H9 (cell line): ENCODE data around the gene SERINC3. TPM values are rescaled to one million over a fixed set of nuclear protein-coding genes. Genes with fewer than 3 reads are reported as not detected.

Experiments used
- DNase-seq: peaks from one replicate; pipeline ENCODE4 v3.0.0-alpha.2; 2017
- H2AFZ ChIP-seq: one replicate; pipeline ENCODE4 v1.6.1; 2013; ENCODE audit warnings: mild to moderate bottlenecking, low read length, control low read depth, moderate library complexity
- H2AK5ac ChIP-seq: 2 replicates; pipeline ENCODE4 v1.6.1; 2013; ENCODE audit warnings: low read length, control low read depth, mixed read lengths; ENCODE audit not compliant: insufficient read length
- H2BK120ac ChIP-seq: one replicate; pipeline ENCODE4 v1.6.1; 2013; ENCODE audit warnings: low read depth, mild to moderate bottlenecking, low read length, control low read depth, inconsistent platforms; ENCODE audit not compliant: poor library complexity, severe bottlenecking
- H2BK12ac ChIP-seq: 2 replicates; pipeline ENCODE4 v1.6.1; 2013; ENCODE audit warnings: low read length, control low read depth, mixed read lengths, low read depth; ENCODE audit not compliant: insufficient read length
- H2BK15ac ChIP-seq: 2 replicates; pipeline ENCODE4 v1.6.1; 2013; ENCODE audit warnings: low read depth, low read length, control low read depth
- H2BK20ac ChIP-seq: one replicate; pipeline ENCODE4 v1.6.1; 2013; ENCODE audit warnings: low read depth, mild to moderate bottlenecking, low read length, control low read depth, inconsistent platforms; ENCODE audit not compliant: poor library complexity, severe bottlenecking
- H2BK5ac ChIP-seq: 2 replicates; pipeline ENCODE4 v1.6.1; 2013; ENCODE audit warnings: low read length, control low read depth, mixed read lengths; ENCODE audit not compliant: insufficient read length
- H3K14ac ChIP-seq: 2 replicates; pipeline ENCODE4 v1.6.1; 2013; ENCODE audit warnings: low read length, control low read depth; ENCODE audit not compliant: insufficient read depth
- H3K18ac ChIP-seq: 2 replicates; pipeline ENCODE4 v1.6.1; 2013; ENCODE audit warnings: low read depth, mild to moderate bottlenecking, mixed read lengths, low read length, control low read depth; ENCODE audit not compliant: insufficient read length
- H3K23ac ChIP-seq: 2 replicates; pipeline ENCODE4 v1.6.1; 2013; ENCODE audit warnings: low read length, control low read depth, mixed read lengths, low read depth; ENCODE audit not compliant: insufficient read length
- H3K23me2 ChIP-seq: 2 replicates; pipeline ENCODE4 v1.6.1; 2013; ENCODE audit warnings: low read depth, mild to moderate bottlenecking, mixed read lengths, low read length, control low read depth; ENCODE audit not compliant: insufficient read length, poor library complexity, severe bottlenecking
- H3K27ac ChIP-seq: 2 replicates; pipeline ENCODE4 v1.5.1; 2013; ENCODE audit warnings: low read length, control low read depth, mixed read lengths, low read depth; ENCODE audit not compliant: insufficient read length
- H3K27me3 ChIP-seq: 2 replicates; pipeline ENCODE4 v1.6.1; 2013; ENCODE audit warnings: low read length, control low read depth, inconsistent platforms; ENCODE audit not compliant: insufficient read depth
- H3K4ac ChIP-seq: 2 replicates; pipeline ENCODE4 v1.6.1; 2013; ENCODE audit warnings: low read depth, mild to moderate bottlenecking, control low read depth, inconsistent platforms, low read length, moderate library complexity
- H3K4me1 ChIP-seq: 2 replicates; pipeline ENCODE4 v1.6.1; 2013; ENCODE audit warnings: low read length, control low read depth, inconsistent platforms; ENCODE audit not compliant: insufficient read depth
- H3K4me2 ChIP-seq: 2 replicates; pipeline ENCODE4 v1.6.1; 2013; ENCODE audit warnings: low read length, control low read depth, mixed read lengths; ENCODE audit not compliant: insufficient read length, insufficient read depth
- H3K56ac ChIP-seq: 2 replicates; pipeline ENCODE4 v1.6.1; 2013; ENCODE audit warnings: low read depth, mild to moderate bottlenecking, mixed read lengths, low read length, control low read depth; ENCODE audit not compliant: insufficient read length
- H3K79me1 ChIP-seq: 2 replicates; pipeline ENCODE4 v1.6.1; 2013; ENCODE audit warnings: low read depth, mild to moderate bottlenecking, moderate library complexity, low read length, control low read depth, inconsistent platforms; ENCODE audit not compliant: insufficient read depth, poor library complexity, severe bottlenecking
- H3K79me2 ChIP-seq: 2 replicates; pipeline ENCODE4 v1.6.1; 2013; ENCODE audit warnings: low read length, control low read depth, inconsistent platforms; ENCODE audit not compliant: insufficient read depth
- H3K9ac ChIP-seq: 2 replicates; pipeline ENCODE4 v1.6.1; 2013; ENCODE audit warnings: low read length, control low read depth, mixed read lengths; ENCODE audit not compliant: insufficient read length; ENCODE audit errors: extremely low read depth
- H3K9me3 ChIP-seq: one replicate; pipeline ENCODE4 v1.6.1; 2013; ENCODE audit warnings: low read depth, low read length, inconsistent platforms; ENCODE audit not compliant: control insufficient read depth
- H3T11ph ChIP-seq: one replicate; pipeline ENCODE4 v1.6.1; 2013; ENCODE audit warnings: mild to moderate bottlenecking, low read length, control low read depth, inconsistent platforms
- H4K20me1 ChIP-seq: one replicate; pipeline ENCODE4 v1.6.1; 2013; ENCODE audit not compliant: control insufficient read depth, insufficient read length, insufficient read depth
- H4K5ac ChIP-seq: 2 replicates; pipeline ENCODE4 v1.6.1; 2013; ENCODE audit warnings: low read depth, mild to moderate bottlenecking, mixed read lengths, low read length, control low read depth; ENCODE audit not compliant: insufficient read length
- H4K8ac ChIP-seq: replicated peaks from 2 replicates; pipeline ENCODE4 v1.6.1; 2013; ENCODE audit warnings: low read length, control low read depth, mixed read lengths, low read depth; ENCODE audit not compliant: insufficient read length
- H4K91ac ChIP-seq: 2 replicates; pipeline ENCODE4 v1.6.1; 2013; ENCODE audit warnings: low read depth, mild to moderate bottlenecking, moderate library complexity, mixed read lengths, low read length, control low read depth; ENCODE audit not compliant: insufficient read length
- H3K27ac Mint-ChIP-seq, 3 experiments: 2 replicates in 2 of 3; 3 replicates in 1 of 3; pipeline ENCODE4 v1.8.0; 2020 to 2021; ENCODE audit warnings: mixed read lengths in 3 of 3, mild to moderate bottlenecking in 1 of 3, moderate library complexity in 1 of 3
- H3K27me3 Mint-ChIP-seq: 2 replicates; pipeline ENCODE4 v1.8.0; 2021; ENCODE audit warnings: low read depth, mild to moderate bottlenecking, moderate library complexity, mixed read lengths
- H3K36me3 Mint-ChIP-seq, 3 experiments: 2 replicates in 2 of 3; 3 replicates in 1 of 3; pipeline ENCODE4 v1.8.0; 2020 to 2021; ENCODE audit warnings: low read depth in 3 of 3, mixed read lengths in 3 of 3; ENCODE audit not compliant: insufficient read depth in 1 of 3
- H3K4me1 Mint-ChIP-seq, 2 experiments: 2 replicates each; pipeline ENCODE4 v1.8.0; 2020; ENCODE audit warnings: mixed read lengths in 2 of 2
- H3K4me3 Mint-ChIP-seq, 2 experiments: 2 replicates in 1 of 2; 3 replicates in 1 of 2; pipeline ENCODE4 v1.8.0; 2020 to 2021; ENCODE audit warnings: mild to moderate bottlenecking in 2 of 2, mixed read lengths in 2 of 2, moderate library complexity in 1 of 2
- H3K9me3 Mint-ChIP-seq, 2 experiments: 2 replicates in 1 of 2; 3 replicates in 1 of 2; pipeline ENCODE4 v1.8.0; 2020; ENCODE audit warnings: mild to moderate bottlenecking in 2 of 2, mixed read lengths in 2 of 2, moderate library complexity in 1 of 2
- total RNA-seq: library from RNA; stranded (reverse); gene quantifications from 2 replicates; pipeline ENCODE4 v1.2.1, GENCODE V29; 2021
- TF ChIP-seq, protein P1 (sequence below): fragments of 200-600 bp; sonication (generic); conservative IDR thresholded peaks from 3 replicates; pipeline ENCODE4 v1.8.0; 2021; ENCODE audit warnings: antibody characterized with exemption, mild to moderate bottlenecking

The SERINC3 gene
- total RNA-seq, 1 experiment from 2014 or later: 41.5 TPM

DNA sequence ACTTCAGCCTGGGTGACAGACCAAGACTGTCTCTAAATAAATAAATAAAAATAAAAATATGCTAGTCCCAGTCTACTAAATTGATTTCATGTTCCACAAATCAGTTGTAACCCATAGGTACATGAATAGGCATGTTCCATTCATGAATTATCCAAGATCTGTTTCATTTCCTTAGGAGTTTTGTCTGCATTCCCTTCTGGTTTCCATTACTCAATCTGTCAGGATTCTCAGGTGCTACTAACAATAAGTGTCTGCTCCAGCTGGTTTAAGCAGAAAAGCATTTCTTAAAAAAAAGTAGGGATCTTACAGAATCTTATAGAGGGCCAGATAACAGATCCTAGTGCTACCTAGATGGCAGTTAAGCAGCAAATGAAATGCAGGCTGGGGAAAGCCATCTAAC lies 44.9 kb upstream of the SERINC3 start:
- H2BK5ac ChIP-seq: no peak overlapping the region
- H3K23ac ChIP-seq: no peak overlapping the region

More for the DNA sequence above, 44.9 kb upstream of the SERINC3 start:
- Histone ChIP-seq H3K27ac (no peak overlapping the region), H2BK15ac (no peak overlapping the region), H3T11ph (no peak overlapping the region), H4K5ac (no peak overlapping the region), H2BK20ac (no peak overlapping the region), H3K79me2 (no peaks in the 10 kb centered on the region), H3K4ac (no peak overlapping the region), H2BK12ac (no peak overlapping the region), H3K9me3 (no peaks in the 10 kb centered on the region), H3K4me1 (no peaks in the 10 kb centered on the region), H4K8ac (no peak overlapping the region), H3K18ac (no peak overlapping the region), H3K79me1 (no peaks in the 10 kb centered on the region), H4K20me1 (no peaks in the 10 kb centered on the region), H4K91ac (no peak overlapping the region), H2BK120ac (no peak overlapping the region), H2AK5ac (no peak overlapping the region), H3K56ac (no peak overlapping the region), H3K14ac (no peak overlapping the region), H3K23me2 (no peaks in the 10 kb centered on the region), H3K9ac (no peak overlapping the region), H2AFZ (no peak overlapping the region), H3K27me3 (no peaks in the 10 kb centered on the region), H3K4me2 (no peak overlapping the region)
- H3K27ac Mint-ChIP-seq: no peak overlapping the region
- no peaks in the 10 kb centered on the region for H3K9me3 Mint-ChIP-seq
- TF ChIP-seq, protein P1, sequence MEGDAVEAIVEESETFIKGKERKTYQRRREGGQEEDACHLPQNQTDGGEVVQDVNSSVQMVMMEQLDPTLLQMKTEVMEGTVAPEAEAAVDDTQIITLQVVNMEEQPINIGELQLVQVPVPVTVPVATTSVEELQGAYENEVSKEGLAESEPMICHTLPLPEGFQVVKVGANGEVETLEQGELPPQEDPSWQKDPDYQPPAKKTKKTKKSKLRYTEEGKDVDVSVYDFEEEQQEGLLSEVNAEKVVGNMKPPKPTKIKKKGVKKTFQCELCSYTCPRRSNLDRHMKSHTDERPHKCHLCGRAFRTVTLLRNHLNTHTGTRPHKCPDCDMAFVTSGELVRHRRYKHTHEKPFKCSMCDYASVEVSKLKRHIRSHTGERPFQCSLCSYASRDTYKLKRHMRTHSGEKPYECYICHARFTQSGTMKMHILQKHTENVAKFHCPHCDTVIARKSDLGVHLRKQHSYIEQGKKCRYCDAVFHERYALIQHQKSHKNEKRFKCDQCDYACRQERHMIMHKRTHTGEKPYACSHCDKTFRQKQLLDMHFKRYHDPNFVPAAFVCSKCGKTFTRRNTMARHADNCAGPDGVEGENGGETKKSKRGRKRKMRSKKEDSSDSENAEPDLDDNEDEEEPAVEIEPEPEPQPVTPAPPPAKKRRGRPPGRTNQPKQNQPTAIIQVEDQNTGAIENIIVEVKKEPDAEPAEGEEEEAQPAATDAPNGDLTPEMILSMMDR: no peak
- no peak overlapping the region for H3K4me3 Mint-ChIP-seq
- no peaks in the 10 kb centered on the region for H3K27me3 Mint-ChIP-seq
- no peak for DNase-seq
- no peaks in the 10 kb centered on the region for H3K36me3 Mint-ChIP-seq
- H3K4me1 Mint-ChIP-seq: no peaks in the 10 kb centered on the region
